Stimulated activated naive CD8-positive, alpha-beta T cell treated with anti-CD3 and anti-CD28 coated beads, Interleukin-15, amount 100 ng/mL, for 72 hours (primary cell): ENCODE measurements around the gene ZFP57.
"Not testable (repeated sequence)": the region's sequence is repeated elsewhere in the genome, so short reads cannot be mapped to it uniquely, and the experiment has no call there.

Source experiments
- ATAC-seq: fragments of 150-1000 bp; cut with Tn5 transposase; 2 replicates; pipeline ENCODE4 v1.10.0; 2021; ENCODE audit warnings: mild to moderate bottlenecking, moderate library complexity
- DNase-seq, 2 donors: peaks; one replicate each; pipeline ENCODE4 v3.0.0; 2021 to 2022
- H3K27ac Mint-ChIP-seq, 2 donors: one replicate each; pipeline ENCODE4 v1.8.0; 2022; ENCODE audit warnings: mild to moderate bottlenecking in 2 of 2, mixed read lengths in 2 of 2, moderate library complexity in 2 of 2
- H3K27me3 Mint-ChIP-seq: one replicate; pipeline ENCODE4 v1.8.0; 2022; ENCODE audit warnings: mixed read lengths
- H3K4me1 Mint-ChIP-seq: one replicate; pipeline ENCODE4 v1.8.0; 2022; ENCODE audit warnings: mild to moderate bottlenecking, mixed read lengths
- H3K4me3 Mint-ChIP-seq, 2 donors: one replicate each; pipeline ENCODE4 v1.8.0; 2022; ENCODE audit warnings: mild to moderate bottlenecking in 2 of 2, mixed read lengths in 2 of 2, moderate library complexity in 1 of 2
- H3K9me3 Mint-ChIP-seq, 2 donors: one replicate each; pipeline ENCODE4 v1.8.0; 2022; ENCODE audit warnings: mixed read lengths in 2 of 2

The ZFP57 gene

GRCh38 chr6:29672116-29672515 is 8.8 kb downstream of the ZFP57 start:
- not testable (repeated sequence) for H3K4me3 Mint-ChIP-seq, H3K9me3 Mint-ChIP-seq, H3K27ac Mint-ChIP-seq, H3K4me1 Mint-ChIP-seq, ATAC-seq, DNase-seq
- peaks cover 39% of the 10 kb centered on the region for H3K27me3 Mint-ChIP-seq

GRCh38 chr6:29671026-29671425 is 9.9 kb downstream of the ZFP57 start:
- ATAC-seq (no peak), DNase-seq (no peak)
- H3K4me3 Mint-ChIP-seq, result no peak overlapping the region
- no peaks in the 10 kb centered on the region for H3K4me1 Mint-ChIP-seq
- H3K9me3 Mint-ChIP-seq, result no peaks in the 10 kb centered on the region
- H3K27ac Mint-ChIP-seq, result no peak overlapping the region
- peaks cover 39% of the 10 kb centered on the region for H3K27me3 Mint-ChIP-seq

- Mint-ChIP-seq H3K4me3 (no peak overlapping the region), H3K27me3 (peaks cover 47% of the 10 kb centered on the region), H3K9me3 (no peaks in the 10 kb centered on the region), H3K4me1 (no peaks in the 10 kb centered on the region), H3K27ac (no peak overlapping the region)
- ATAC-seq (no peak), DNase-seq (no peak)
These were observed 13.8 kb downstream of the ZFP57 start for GRCh38 chr6:29667158-29667557.

- Mint-ChIP-seq H3K9me3 (no peaks in the 10 kb centered on the region), H3K27me3 (peaks cover 47% of the 10 kb centered on the region), H3K27ac (no peak overlapping the region), H3K4me1 (no peaks in the 10 kb centered on the region), H3K4me3 (no peak overlapping the region)
- no peak for ATAC-seq
- DNase-seq, result no peak
These were observed 14.2 kb downstream of the ZFP57 start for GRCh38 chr6:29666826-29667130.

GRCh38 chr6:29665942-29666825 is 14.8 kb downstream of the ZFP57 start:
- no peak overlapping the region for H3K4me3 Mint-ChIP-seq
- H3K4me1 Mint-ChIP-seq, result no peaks in the 10 kb centered on the region
- no peaks in the 10 kb centered on the region for H3K9me3 Mint-ChIP-seq
- DNase-seq (no peak), ATAC-seq (no peak)
- H3K27ac Mint-ChIP-seq, result no peak overlapping the region
- H3K27me3 Mint-ChIP-seq, result peaks cover 48% of the 10 kb centered on the region

GRCh38 chr6:29663300-29664042 is 17.5 kb downstream of the ZFP57 start:
- DNase-seq (no peak), ATAC-seq (no peak)
- Mint-ChIP-seq H3K27me3 (peaks cover 39% of the 10 kb centered on the region), H3K4me3 (no peak overlapping the region), H3K4me1 (no peaks in the 10 kb centered on the region), H3K9me3 (no peaks in the 10 kb centered on the region), H3K27ac (no peak overlapping the region)

GRCh38 chr6:29661502-29662141 is 19.3 kb downstream of the ZFP57 start:
- peaks cover 37% of the 10 kb centered on the region for H3K27me3 Mint-ChIP-seq
- H3K9me3 Mint-ChIP-seq, result not testable (repeated sequence)

GRCh38 chr6:29661071-29661470 is 19.9 kb downstream of the ZFP57 start:
- Mint-ChIP-seq H3K27ac (peak overlapping the region in 1 of 2 donors; percentile 71), H3K4me1 (no peaks in the 10 kb centered on the region), H3K9me3 (no peaks in the 10 kb centered on the region), H3K27me3 (peaks cover 43% of the 10 kb centered on the region), H3K4me3 (no peak overlapping the region)
- DNase-seq (no peak), ATAC-seq (no peak)

More at GRCh38 chr6:29661502-29662141, 19.3 kb downstream of the ZFP57 start:
- H3K27ac Mint-ChIP-seq, H3K4me1 Mint-ChIP-seq, ATAC-seq, DNase-seq, H3K4me3 Mint-ChIP-seq: not testable (repeated sequence)

GRCh38 chr6:29656798-29657197 is 24.2 kb downstream of the ZFP57 start, which contains the start of gene MOG:
Gene MOG (plus strand): TSS chr6:29657092. CDS start chr6:29657210, 118 bp downstream.
- H3K27ac Mint-ChIP-seq, result no peak within 1 kb of the TSS

GRCh38 chr6:29656157-29656556 is 24.8 kb downstream of the ZFP57 start:
- Mint-ChIP-seq H3K27ac (no peak overlapping the region), H3K4me3 (no peak overlapping the region), H3K4me1 (no peaks in the 10 kb centered on the region), H3K27me3 (peaks cover 29% of the 10 kb centered on the region), H3K9me3 (no peaks in the 10 kb centered on the region)
- no peak for DNase-seq
- no peak for ATAC-seq

More at GRCh38 chr6:29656798-29657197, 24.2 kb downstream of the ZFP57 start, which contains the start of gene MOG:
- H3K4me3 Mint-ChIP-seq, result no peak within 1 kb of the TSS
- no peak for ATAC-seq
- no peaks in the 10 kb centered on the region for H3K9me3 Mint-ChIP-seq
- H3K4me1 Mint-ChIP-seq, result no peaks in the 10 kb centered on the region
- H3K27me3 Mint-ChIP-seq, result peaks cover 36% of the 10 kb centered on the region
- no peak for DNase-seq

- H3K9me3 Mint-ChIP-seq, result no peaks in the 10 kb centered on the region
- H3K4me3 Mint-ChIP-seq, result no peak overlapping the region
- DNase-seq (no peak), ATAC-seq (no peak)
- no peaks in the 10 kb centered on the region for H3K4me1 Mint-ChIP-seq
- H3K27me3 Mint-ChIP-seq, result peaks cover 24% of the 10 kb centered on the region
- H3K27ac Mint-ChIP-seq, result no peak overlapping the region
These were observed 25.3 kb downstream of the ZFP57 start for GRCh38 chr6:29655658-29656057.

GRCh38 chr6:29653452-29654038 is 27.4 kb downstream of the ZFP57 start:
- Mint-ChIP-seq H3K9me3 (no peaks in the 10 kb centered on the region), H3K4me3 (no peak overlapping the region), H3K4me1 (peaks cover 8% of the 10 kb centered on the region), H3K27ac (no peak overlapping the region), H3K27me3 (peaks cover 24% of the 10 kb centered on the region)
- DNase-seq (peak; percentile 27 to 31), ATAC-seq (no peak)

GRCh38 chr6:29652198-29652584 is 28.8 kb downstream of the ZFP57 start:
- Mint-ChIP-seq H3K4me3 (no peak overlapping the region), H3K9me3 (no peaks in the 10 kb centered on the region), H3K27me3 (peaks cover 19% of the 10 kb centered on the region), H3K4me1 (peaks cover 8% of the 10 kb centered on the region), H3K27ac (no peak overlapping the region)
- no peak for ATAC-seq
- no peak for DNase-seq

- DNase-seq (no peak), ATAC-seq (no peak)
- H3K27me3 Mint-ChIP-seq, result peaks cover 13% of the 10 kb centered on the region
- no peak overlapping the region for H3K4me3 Mint-ChIP-seq
- no peak overlapping the region for H3K27ac Mint-ChIP-seq
- no peaks in the 10 kb centered on the region for H3K9me3 Mint-ChIP-seq
- H3K4me1 Mint-ChIP-seq, result peaks cover 8% of the 10 kb centered on the region
These were observed 29.3 kb downstream of the ZFP57 start for GRCh38 chr6:29651413-29652197.
